K562 (cell line): ENCODE measurements around the gene RABEPK. TPM values are rescaled to one million over a fixed set of nuclear protein-coding genes. Genes with fewer than 3 reads are reported as not detected.
"Not testable (repeated sequence)": the region's sequence is repeated elsewhere in the genome, so short reads cannot be mapped to it uniquely, and the experiment has no call there.

ENCODE experiments used
- ATAC-seq: fragments of 200-7000 bp; cut with Tn5 transposase; 3 replicates; pipeline ENCODE4 v1.9.1; 2020; ENCODE audit warnings: moderate library complexity
- BruUV-seq: library from RNA; stranded (reverse); fragments of 400-500 nt; replicated peaks from 2 replicates; lab custom pipeline; 2021; lab: Mats Ljungman, UMichigan
- CTCF ChIA-PET: fragments of 300-600 bp; formaldehyde crosslinking; extraction: SDS; loops from one replicate; lab custom pipeline; 2021; ENCODE audit warnings: low intra/inter-chr PET ratio; lab: Yijun Ruan, JAX
- POLR2A ChIA-PET: fragments of 300-600, 350-650 bp; sonication (Branson Sonifier 250); formaldehyde crosslinking; extraction: SDS; loops from one replicate; lab custom pipeline; 2021; ENCODE audit warnings: antibody characterized with exemption, inconsistent platforms; lab: Yijun Ruan, JAX
- DNase-seq, 4 experiments: peaks; one replicate each; pipeline versions ENCODE4 v3.0.0 to v3.0.0-alpha.2; 2011 to 2018; ENCODE audit warnings: low spot score in 3 of 4, mixed read lengths in 3 of 4; ENCODE audit errors: extremely low read depth in 1 of 4
- FAIRE-seq: peaks from 2 replicates; lab custom pipeline; 2011; peaks lifted over from hg19 to GRCh38; lab: Jason Lieb, UNC
- H2AFZ ChIP-seq: 2 replicates; pipeline ENCODE4 v1.6.0; 2011; ENCODE audit warnings: low read depth, low read length, control low read depth, inconsistent platforms
- H3K27ac ChIP-seq: fragments of 200-600 bp; 3 replicates; pipeline ENCODE4 v1.8.0; 2011; ENCODE audit warnings: low read depth, mild to moderate bottlenecking, control low read depth, inconsistent platforms, low read length, moderate library complexity, mixed read lengths; ENCODE audit errors: extremely low read depth
- H3K27me3 ChIP-seq, 2 experiments: fragments of 300-600 bp in 1 of 2; 2 replicates in 1 of 2; 3 replicates in 1 of 2; pipeline versions ENCODE4 v1.6.0 to v1.8.0; 2011; ENCODE audit warnings: inconsistent platforms in 2 of 2, low read length in 2 of 2, mild to moderate bottlenecking in 1 of 2, mixed read lengths in 1 of 2, moderate library complexity in 1 of 2; ENCODE audit not compliant: control insufficient read depth in 2 of 2, insufficient read depth in 2 of 2
- H3K36me3 ChIP-seq: fragments of 300-600 bp; 3 replicates; pipeline ENCODE4 v1.8.0; 2011; ENCODE audit warnings: mild to moderate bottlenecking, low read length, inconsistent platforms; ENCODE audit not compliant: control insufficient read depth, insufficient read depth
- H3K4me1 ChIP-seq, 2 experiments: fragments of 200-600 bp in 1 of 2; replicated peaks in 1 of 2; 2 replicates in 1 of 2; 3 replicates in 1 of 2; pipeline versions ENCODE4 v1.5.1 to v1.8.0; 2011; ENCODE audit warnings: inconsistent platforms in 2 of 2, low read length in 2 of 2, mild to moderate bottlenecking in 1 of 2, mixed read lengths in 1 of 2, moderate library complexity in 1 of 2; ENCODE audit not compliant: control insufficient read depth in 2 of 2, insufficient read depth in 2 of 2
- H3K4me2 ChIP-seq: 2 replicates; pipeline ENCODE4 v1.6.1; 2011; ENCODE audit warnings: low read length, control low read depth, inconsistent platforms, mixed read lengths; ENCODE audit not compliant: insufficient read depth
- H3K4me3 ChIP-seq: fragments of 200-600 bp; sonication (generic), shearing (Covaris generic); 2 replicates; pipeline ENCODE4 v1.5.1; 2016; ENCODE audit warnings: control low read depth, inconsistent platforms
- H3K79me2 ChIP-seq: fragments of 200-600 bp; 3 replicates; pipeline ENCODE4 v1.8.0; 2011; ENCODE audit warnings: low read length, inconsistent platforms; ENCODE audit not compliant: control insufficient read depth, insufficient read depth
- H3K9ac ChIP-seq, 2 experiments: 2 replicates each; pipeline versions ENCODE4 v1.6.0 to v1.6.1; 2011; ENCODE audit warnings: low read depth in 2 of 2, low read length in 2 of 2, control low read depth in 1 of 2, inconsistent platforms in 1 of 2, mild to moderate bottlenecking in 1 of 2, mixed read lengths in 1 of 2; ENCODE audit not compliant: insufficient read depth in 1 of 2
- H3K9me1 ChIP-seq: one replicate; pipeline ENCODE4 v1.6.0; 2011; ENCODE audit warnings: inconsistent platforms, mild to moderate bottlenecking, low read length, moderate library complexity; ENCODE audit not compliant: control insufficient read depth, insufficient read depth
- H3K9me3 ChIP-seq: replicated peaks from 2 replicates; pipeline ENCODE4 v1.5.1; 2011; ENCODE audit warnings: low read depth, low read length, inconsistent platforms; ENCODE audit not compliant: control insufficient read depth, insufficient read depth
- H4K20me1 ChIP-seq: replicated peaks from 2 replicates; pipeline ENCODE4 v1.6.1; 2011; ENCODE audit warnings: low read length, inconsistent platforms, mixed read lengths; ENCODE audit not compliant: control insufficient read depth, insufficient read depth
- WGBS: fragments of 100-300 bp; shearing (Covaris generic); methylation state at CpG from one replicate; pipeline ENCODE4 v1.1.6; 2016; ENCODE audit warnings: low coverage, mixed read lengths; ENCODE audit not compliant: insufficient coverage; ENCODE audit errors: missing lambda C conversion rate; 5-methylcytosine and 5-hydroxymethylcytosine counted together
- in situ Hi-C: fragments of 300-500 bp; cut with MboI; formaldehyde crosslinking; loops from 4 replicates; pipeline ENCODE4 v1.15.0; 2018; ENCODE audit warnings: inconsistent platforms, mixed read lengths
- intact Hi-C: fragments of 100-400 bp; cut with micrococcal nuclease; formaldehyde crosslinking; loops from 2 replicates; pipeline ENCODE4 v1.14.2; 2022
- polyA plus RNA-seq, 8 experiments: library from polyadenylated mRNA; depleted of rRNA in 4 of 8; stranded (reverse) in 5 of 8; unstranded in 3 of 8; fragments of >200 nt; fragmentation: Nextera tagmentation in 2 of 8; fragmentation: Illumina TruSeq in 1 of 8; extraction: Ambion mirVana in 2 of 8; extraction: Trizol in 1 of 8; gene quantifications; 2 replicates each; pipeline versions ENCODE4 v1.2.1 to v1.2.3, GENCODE V29; 2011 to 2014; ENCODE audit warnings: inconsistent platforms in 1 of 8, missing spikeins in 1 of 8
- total RNA-seq, 7 experiments: library from RNA; depleted of rRNA in 6 of 7; stranded (reverse); fragments of >200 nt in 6 of 7; fragmentation: Illumina TruSeq in 2 of 7; extraction: Trizol in 2 of 7; gene quantifications; 2 replicates each; pipeline versions ENCODE4 v1.2.1 to v1.2.3, GENCODE V29; 2011 to 2021; ENCODE audit warnings: low replicate concordance in 1 of 7
- TF ChIP-seq, protein P1 (sequence below): fragments of 450-650 bp; formaldehyde crosslinking; conservative IDR thresholded peaks from 2 replicates; pipeline ENCODE4 v1.4.0; 2022; ENCODE audit warnings: mild to moderate bottlenecking, missing genetic modification characterization
- TF ChIP-seq, protein P2 (sequence below): fragments of 450-650 bp; formaldehyde crosslinking; IDR thresholded peaks from 2 replicates; pipeline ENCODE4 v1.4.0; 2022; ENCODE audit warnings: missing genetic modification characterization

The RABEPK gene
- total and polyA plus RNA-seq, 9 of the 15 experiments (the other 6 are each of a cell fraction or from before 2014, with no cell fraction given): 38.3 to 113 (median 52.8) TPM

DNA sequence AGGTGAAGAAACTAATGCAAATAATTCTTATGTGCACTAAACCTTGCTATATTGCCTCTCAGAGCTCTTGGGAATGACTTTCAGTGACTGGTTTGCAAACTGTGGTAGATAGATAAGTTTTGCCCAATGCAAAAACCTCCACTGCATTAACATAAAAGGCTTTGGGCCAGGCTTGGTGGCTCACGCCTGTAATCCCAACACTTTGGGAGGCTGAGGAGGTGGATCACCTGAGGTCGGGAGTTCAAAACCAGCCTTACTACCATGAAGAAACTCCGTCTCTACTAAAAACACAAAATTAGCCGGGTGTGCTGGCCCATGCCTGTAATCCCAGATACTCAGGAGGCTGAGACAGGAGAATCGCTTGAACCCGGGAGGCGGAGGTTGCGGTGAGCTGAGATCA, 33.8 kb downstream of the RABEPK start:
- H3K27me3 ChIP-seq, H3K9ac ChIP-seq, H3K9me3 ChIP-seq, H3K9me1 ChIP-seq, H3K4me2 ChIP-seq, DNase-seq, BruUV-seq, CTCF ChIA-PET, in situ Hi-C loops, ATAC-seq, H3K4me3 ChIP-seq, H2AFZ ChIP-seq, FAIRE-seq, intact Hi-C loops: not testable (repeated sequence)
- POLR2A ChIA-PET: interaction anchor here (0.6 to 6.2 kb wide), 12 partner anchors 10 to 315 kb away, joined by 3 to 75 read pairs (median 4); no protein-coding TSS in a partner anchor
- Histone ChIP-seq H3K79me2 (peaks cover 38% of the 10 kb centered on the region), H3K4me1 (peaks cover 4 to 15% of the 10 kb centered on the region in 2 experiments; a peak in 2 of 5 replicates), H4K20me1 (peaks cover 44% of the 10 kb centered on the region), H3K36me3 (peaks cover 72% of the 10 kb centered on the region), H3K27ac (peak overlapping the region; percentile 10; the same call in 1 of the 3 replicates)
- WGBS: 69% methylated on average over 8 of the region's 8 CpGs
- TF ChIP-seq, protein P1, sequence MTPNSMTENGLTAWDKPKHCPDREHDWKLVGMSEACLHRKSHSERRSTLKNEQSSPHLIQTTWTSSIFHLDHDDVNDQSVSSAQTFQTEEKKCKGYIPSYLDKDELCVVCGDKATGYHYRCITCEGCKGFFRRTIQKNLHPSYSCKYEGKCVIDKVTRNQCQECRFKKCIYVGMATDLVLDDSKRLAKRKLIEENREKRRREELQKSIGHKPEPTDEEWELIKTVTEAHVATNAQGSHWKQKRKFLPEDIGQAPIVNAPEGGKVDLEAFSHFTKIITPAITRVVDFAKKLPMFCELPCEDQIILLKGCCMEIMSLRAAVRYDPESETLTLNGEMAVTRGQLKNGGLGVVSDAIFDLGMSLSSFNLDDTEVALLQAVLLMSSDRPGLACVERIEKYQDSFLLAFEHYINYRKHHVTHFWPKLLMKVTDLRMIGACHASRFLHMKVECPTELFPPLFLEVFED (CRISPR knock-in tag): peak; percentile 60; the same call in 1 of the 2 replicates
- TF ChIP-seq, protein P2, sequence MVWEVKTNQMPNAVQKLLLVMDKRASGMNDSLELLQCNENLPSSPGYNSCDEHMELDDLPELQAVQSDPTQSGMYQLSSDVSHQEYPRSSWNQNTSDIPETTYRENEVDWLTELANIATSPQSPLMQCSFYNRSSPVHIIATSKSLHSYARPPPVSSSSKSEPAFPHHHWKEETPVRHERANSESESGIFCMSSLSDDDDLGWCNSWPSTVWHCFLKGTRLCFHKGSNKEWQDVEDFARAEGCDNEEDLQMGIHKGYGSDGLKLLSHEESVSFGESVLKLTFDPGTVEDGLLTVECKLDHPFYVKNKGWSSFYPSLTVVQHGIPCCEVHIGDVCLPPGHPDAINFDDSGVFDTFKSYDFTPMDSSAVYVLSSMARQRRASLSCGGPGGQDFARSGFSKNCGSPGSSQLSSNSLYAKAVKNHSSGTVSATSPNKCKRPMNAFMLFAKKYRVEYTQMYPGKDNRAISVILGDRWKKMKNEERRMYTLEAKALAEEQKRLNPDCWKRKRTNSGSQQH (CRISPR knock-in tag): 0 out of 2 replicates have a peak, but pooled peaks have one; percentile 64
